Activated T-helper 1 cell treated with Interleukin-2 at 50 U/mL for 16 hours (primary cell): ENCODE data around the gene RAMP1.

Source experiments
- DNase-seq: peaks from one replicate; pipeline ENCODE4 v3.0.0-alpha.2; 2020; ENCODE audit warnings: low read depth

Gene RAMP1

DNA sequence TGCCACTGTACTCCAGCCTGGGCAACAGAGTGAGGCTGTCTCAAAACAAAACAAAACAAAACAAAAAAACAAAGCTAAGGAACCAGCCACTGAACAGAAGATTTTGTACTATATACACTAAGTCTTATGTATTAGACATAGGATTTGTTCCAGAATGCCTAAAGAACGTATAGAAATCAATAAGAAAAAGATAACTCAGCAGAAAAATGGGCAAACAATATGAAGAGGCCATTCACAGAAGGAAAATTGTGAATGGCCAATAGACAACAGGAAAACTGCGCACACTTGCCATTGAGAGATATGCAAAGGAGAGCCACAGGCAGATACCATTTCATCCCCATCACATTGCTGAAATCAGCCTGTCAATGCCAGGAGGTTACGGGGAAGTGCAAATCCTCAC lies 92.5 kb downstream of the RAMP1 start:
- no peak for DNase-seq

DNA sequence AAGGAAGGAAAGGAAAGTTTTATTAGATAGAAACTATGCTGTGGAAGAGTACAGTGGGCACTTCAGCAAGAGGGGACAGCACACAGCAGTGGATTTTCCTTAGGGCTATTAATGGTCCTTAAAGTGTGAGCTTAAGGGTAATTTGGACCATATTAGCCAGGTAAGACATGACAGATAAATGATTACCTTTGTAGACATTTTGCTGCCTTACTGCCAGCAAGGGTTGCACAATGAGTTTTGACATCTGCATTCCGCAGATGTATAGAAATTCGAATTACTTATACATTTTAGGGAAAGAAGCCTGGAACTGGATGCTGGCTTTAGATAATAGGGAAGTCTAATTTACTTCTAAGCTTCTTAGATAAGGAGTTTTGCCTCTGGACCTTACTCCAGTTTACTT lies 93.4 kb downstream of the RAMP1 start:
- no peak for DNase-seq

DNA sequence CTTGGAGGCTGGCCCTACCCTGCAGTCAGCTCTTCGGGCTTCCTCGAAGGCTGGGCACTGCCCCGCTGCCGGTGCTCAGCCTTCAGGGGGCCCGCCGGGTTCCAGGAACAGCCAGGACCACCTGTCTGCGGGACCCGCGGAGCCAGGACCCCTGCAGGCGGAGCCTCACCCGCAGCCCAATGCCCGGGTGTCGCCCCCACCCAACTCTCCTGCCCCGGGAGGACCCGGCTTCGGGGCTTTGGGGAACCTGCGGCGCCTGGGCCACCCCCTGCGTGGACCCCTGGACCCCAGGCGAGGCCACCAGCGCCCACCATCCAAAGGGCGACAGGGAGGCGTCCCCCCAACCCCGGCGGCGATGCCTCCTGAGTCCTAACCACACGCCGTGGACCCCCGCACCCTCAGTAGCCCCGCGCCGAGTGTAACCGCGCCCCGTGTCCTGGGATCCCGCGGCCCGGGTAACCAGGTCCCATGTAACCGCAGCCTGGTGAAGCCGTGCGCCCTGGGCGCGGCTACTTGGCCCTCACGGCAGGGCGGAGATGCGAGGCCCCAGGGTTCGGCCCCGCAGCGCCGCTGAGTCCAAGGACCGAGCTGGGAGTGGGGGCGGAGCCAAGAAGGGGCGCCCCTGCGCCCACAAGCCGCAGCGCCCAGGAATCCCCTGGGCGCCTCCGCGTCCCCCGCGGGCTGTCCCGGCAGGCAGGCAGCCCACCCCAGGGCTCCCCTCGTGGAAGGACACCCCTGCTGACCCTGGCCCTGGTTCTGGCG lies 96.4 kb downstream of the RAMP1 start:
- DNase-seq, result no peak

DNA sequence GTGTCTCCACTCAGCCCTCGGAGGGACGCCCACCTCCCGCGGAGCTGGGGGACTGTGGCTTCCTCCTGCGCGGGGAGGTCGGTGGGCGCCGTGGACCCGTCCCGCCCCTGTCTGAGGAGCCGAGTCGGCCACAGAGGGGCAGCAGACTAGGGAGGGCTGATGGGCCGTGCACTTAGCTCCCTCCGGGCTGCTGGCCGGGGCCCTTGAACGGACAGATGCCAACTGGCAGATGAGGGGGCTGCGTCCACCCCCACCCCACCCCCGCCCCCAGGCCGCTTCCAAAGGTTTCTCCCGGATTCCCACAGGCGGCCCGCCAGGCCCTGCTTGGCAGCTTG lies 96.9 kb downstream of the RAMP1 start:
- DNase-seq, result no peak

DNA sequence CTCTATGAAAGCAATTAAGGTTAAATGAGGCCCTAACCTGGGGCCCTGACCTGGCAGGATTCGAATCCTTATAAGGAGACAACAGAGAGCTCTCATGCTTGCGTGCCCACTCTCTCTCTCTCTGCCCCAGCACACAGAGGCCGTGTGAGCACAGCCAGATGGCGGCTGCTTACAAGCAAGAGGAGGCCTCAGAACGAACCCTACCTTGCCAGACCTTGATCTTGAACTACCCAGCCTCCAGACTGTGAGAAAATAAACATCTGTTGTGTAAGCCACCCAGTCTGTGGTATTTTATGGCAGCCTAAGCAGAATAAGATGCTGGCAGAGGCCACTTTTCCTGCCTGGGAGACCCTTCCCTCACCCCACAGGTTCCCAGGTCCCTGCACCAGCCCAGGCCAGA lies 102.2 kb downstream of the RAMP1 start:
- DNase-seq, result no peak
